K562 (cell line): ENCODE results near the gene IFNA14. TPM values are rescaled to one million over a fixed set of nuclear protein-coding genes. Genes with fewer than 3 reads are reported as not detected.

ENCODE experiments used
- ATAC-seq: fragments of 200-7000 bp; cut with Tn5 transposase; 3 replicates; pipeline ENCODE4 v1.9.1; 2020; ENCODE audit warnings: moderate library complexity
- BruUV-seq: library from RNA; stranded (reverse); fragments of 400-500 nt; replicated peaks from 2 replicates; lab custom pipeline; 2021; lab: Mats Ljungman, UMichigan
- CTCF ChIA-PET: fragments of 300-600 bp; formaldehyde crosslinking; extraction: SDS; loops from one replicate; lab custom pipeline; 2021; ENCODE audit warnings: low intra/inter-chr PET ratio; lab: Yijun Ruan, JAX
- POLR2A ChIA-PET: fragments of 300-600, 350-650 bp; sonication (Branson Sonifier 250); formaldehyde crosslinking; extraction: SDS; loops from one replicate; lab custom pipeline; 2021; ENCODE audit warnings: antibody characterized with exemption, inconsistent platforms; lab: Yijun Ruan, JAX
- DNase-seq, 4 experiments: peaks; one replicate each; pipeline versions ENCODE4 v3.0.0 to v3.0.0-alpha.2; 2011 to 2018; ENCODE audit warnings: low spot score in 3 of 4, mixed read lengths in 3 of 4; ENCODE audit errors: extremely low read depth in 1 of 4
- FAIRE-seq: peaks from 2 replicates; lab custom pipeline; 2011; peaks lifted over from hg19 to GRCh38; lab: Jason Lieb, UNC
- H2AFZ ChIP-seq: 2 replicates; pipeline ENCODE4 v1.6.0; 2011; ENCODE audit warnings: low read depth, low read length, control low read depth, inconsistent platforms
- H3K27ac ChIP-seq: fragments of 200-600 bp; 3 replicates; pipeline ENCODE4 v1.8.0; 2011; ENCODE audit warnings: low read depth, mild to moderate bottlenecking, control low read depth, inconsistent platforms, low read length, moderate library complexity, mixed read lengths; ENCODE audit errors: extremely low read depth
- H3K27me3 ChIP-seq, 2 experiments: fragments of 300-600 bp in 1 of 2; 2 replicates in 1 of 2; 3 replicates in 1 of 2; pipeline versions ENCODE4 v1.6.0 to v1.8.0; 2011; ENCODE audit warnings: inconsistent platforms in 2 of 2, low read length in 2 of 2, mild to moderate bottlenecking in 1 of 2, mixed read lengths in 1 of 2, moderate library complexity in 1 of 2; ENCODE audit not compliant: control insufficient read depth in 2 of 2, insufficient read depth in 2 of 2
- H3K36me3 ChIP-seq: fragments of 300-600 bp; 3 replicates; pipeline ENCODE4 v1.8.0; 2011; ENCODE audit warnings: mild to moderate bottlenecking, low read length, inconsistent platforms; ENCODE audit not compliant: control insufficient read depth, insufficient read depth
- H3K4me1 ChIP-seq, 2 experiments: fragments of 200-600 bp in 1 of 2; replicated peaks in 1 of 2; 2 replicates in 1 of 2; 3 replicates in 1 of 2; pipeline versions ENCODE4 v1.5.1 to v1.8.0; 2011; ENCODE audit warnings: inconsistent platforms in 2 of 2, low read length in 2 of 2, mild to moderate bottlenecking in 1 of 2, mixed read lengths in 1 of 2, moderate library complexity in 1 of 2; ENCODE audit not compliant: control insufficient read depth in 2 of 2, insufficient read depth in 2 of 2
- H3K4me2 ChIP-seq: 2 replicates; pipeline ENCODE4 v1.6.1; 2011; ENCODE audit warnings: low read length, control low read depth, inconsistent platforms, mixed read lengths; ENCODE audit not compliant: insufficient read depth
- H3K4me3 ChIP-seq: fragments of 200-600 bp; sonication (generic), shearing (Covaris generic); 2 replicates; pipeline ENCODE4 v1.5.1; 2016; ENCODE audit warnings: control low read depth, inconsistent platforms
- H3K79me2 ChIP-seq: fragments of 200-600 bp; 3 replicates; pipeline ENCODE4 v1.8.0; 2011; ENCODE audit warnings: low read length, inconsistent platforms; ENCODE audit not compliant: control insufficient read depth, insufficient read depth
- H3K9ac ChIP-seq, 2 experiments: 2 replicates each; pipeline versions ENCODE4 v1.6.0 to v1.6.1; 2011; ENCODE audit warnings: low read depth in 2 of 2, low read length in 2 of 2, control low read depth in 1 of 2, inconsistent platforms in 1 of 2, mild to moderate bottlenecking in 1 of 2, mixed read lengths in 1 of 2; ENCODE audit not compliant: insufficient read depth in 1 of 2
- H3K9me1 ChIP-seq: one replicate; pipeline ENCODE4 v1.6.0; 2011; ENCODE audit warnings: inconsistent platforms, mild to moderate bottlenecking, low read length, moderate library complexity; ENCODE audit not compliant: control insufficient read depth, insufficient read depth
- H3K9me3 ChIP-seq: replicated peaks from 2 replicates; pipeline ENCODE4 v1.5.1; 2011; ENCODE audit warnings: low read depth, low read length, inconsistent platforms; ENCODE audit not compliant: control insufficient read depth, insufficient read depth
- H4K20me1 ChIP-seq: replicated peaks from 2 replicates; pipeline ENCODE4 v1.6.1; 2011; ENCODE audit warnings: low read length, inconsistent platforms, mixed read lengths; ENCODE audit not compliant: control insufficient read depth, insufficient read depth
- ARHGAP35 ChIP-seq: fragments of 450-650 bp; IDR thresholded peaks from 2 replicates; pipeline ENCODE4 v1.6.1; 2018; ENCODE audit not compliant: partially characterized antibody
- ARID3B ChIP-seq: fragments of 250-450 bp; sonication (Bioruptor Pico); IDR thresholded peaks from 2 replicates; pipeline ENCODE4 v1.4.0; 2020; ENCODE audit warnings: borderline replicate concordance
- BRF1 ChIP-seq: IDR thresholded peaks from 3 replicates; pipeline ENCODE4 v1.6.1; 2011; ENCODE audit warnings: borderline replicate concordance, mild to moderate bottlenecking; ENCODE audit not compliant: insufficient read length; ENCODE audit errors: extremely low read depth
- CHD4 ChIP-seq: fragments of 200-600 bp; sonication (generic); IDR thresholded peaks from 3 replicates; pipeline ENCODE4 v1.6.1; 2012; ENCODE audit warnings: low read depth, mild to moderate bottlenecking, mixed read lengths, low read length, inconsistent platforms; ENCODE audit not compliant: insufficient read depth, insufficient replicate concordance, poor library complexity, severe bottlenecking
- ETV6 ChIP-seq, 3 experiments: fragments of 150-350 bp in 1 of 3; sonication (generic) in 1 of 3; formaldehyde crosslinking in 1 of 3; IDR thresholded peaks; 2 replicates each; pipeline versions ENCODE4 v1.6.1 to v1.8.0; 2014 to 2022; ENCODE audit warnings: borderline replicate concordance in 2 of 3, low read depth in 2 of 3, antibody characterized with exemption in 1 of 3, low read length in 1 of 3, mild to moderate bottlenecking in 1 of 3, missing genetic modification reagents in 1 of 3
- HNRNPUL1 ChIP-seq: fragments of 200-400 bp; formaldehyde crosslinking; IDR thresholded peaks from 2 replicates; pipeline ENCODE4 v1.6.1; 2017; ENCODE audit warnings: low read length
- IRF2 ChIP-seq: sonication (generic); formaldehyde crosslinking; IDR thresholded peaks from 2 replicates; pipeline ENCODE4 v1.8.1; 2022; ENCODE audit warnings: mild to moderate bottlenecking, missing genetic modification reagents
- MAFK ChIP-seq: IDR thresholded peaks from 2 replicates; pipeline ENCODE4 v1.6.1; 2011; ENCODE audit warnings: low read length, improper control_type of control experiment
- NCOA1 ChIP-seq: fragments of 450-650 bp; IDR thresholded peaks from 2 replicates; pipeline ENCODE4 v1.6.1; 2016; ENCODE audit warnings: low read depth
- NFE2L1 ChIP-seq: fragments of 450-650 bp; IDR thresholded peaks from 2 replicates; pipeline ENCODE4 v1.6.1; 2016; ENCODE audit warnings: missing genetic modification characterization, low read depth, mild to moderate bottlenecking, missing compliant biosample characterization, moderate library complexity, borderline replicate concordance
- SMAD4 ChIP-seq: fragments of 250-450 bp; sonication (Bioruptor Pico); conservative IDR thresholded peaks from 2 replicates; pipeline ENCODE4 v1.8.0; 2021; ENCODE audit warnings: inconsistent platforms, mild to moderate bottlenecking, moderate library complexity
- ZNF41 ChIP-seq: fragments of 250-450 bp; sonication (Bioruptor Pico); conservative IDR thresholded peaks from 2 replicates; pipeline ENCODE4 v1.4.0; 2020; ENCODE audit warnings: mild to moderate bottlenecking
- ZNF766 ChIP-seq: fragments of 200-800 bp; sonication (Bioruptor generic); conservative IDR thresholded peaks from 2 replicates; pipeline ENCODE4 v1.6.1; 2016; ENCODE audit warnings: missing genetic modification characterization, missing compliant biosample characterization
- ZNF785 ChIP-seq: fragments of 250-450 bp; sonication (Bioruptor Pico); IDR thresholded peaks from 2 replicates; pipeline ENCODE4 v1.4.0; 2020; ENCODE audit warnings: mild to moderate bottlenecking
- ZSCAN29 ChIP-seq: fragments of 450-650 bp; IDR thresholded peaks from 2 replicates; pipeline ENCODE4 v1.6.1; 2017
- WGBS: fragments of 100-300 bp; shearing (Covaris generic); methylation state at CpG from one replicate; pipeline ENCODE4 v1.1.6; 2016; ENCODE audit warnings: low coverage, mixed read lengths; ENCODE audit not compliant: insufficient coverage; ENCODE audit errors: missing lambda C conversion rate; 5-methylcytosine and 5-hydroxymethylcytosine counted together
- in situ Hi-C: fragments of 300-500 bp; cut with MboI; formaldehyde crosslinking; loops from 4 replicates; pipeline ENCODE4 v1.15.0; 2018; ENCODE audit warnings: inconsistent platforms, mixed read lengths
- intact Hi-C: fragments of 100-400 bp; cut with micrococcal nuclease; formaldehyde crosslinking; loops from 2 replicates; pipeline ENCODE4 v1.14.2; 2022
- polyA plus RNA-seq, 8 experiments: library from polyadenylated mRNA; depleted of rRNA in 4 of 8; stranded (reverse) in 5 of 8; unstranded in 3 of 8; fragments of >200 nt; fragmentation: Nextera tagmentation in 2 of 8; fragmentation: Illumina TruSeq in 1 of 8; extraction: Ambion mirVana in 2 of 8; extraction: Trizol in 1 of 8; gene quantifications; 2 replicates each; pipeline versions ENCODE4 v1.2.1 to v1.2.3, GENCODE V29; 2011 to 2014; ENCODE audit warnings: inconsistent platforms in 1 of 8, missing spikeins in 1 of 8
- total RNA-seq, 7 experiments: library from RNA; depleted of rRNA in 6 of 7; stranded (reverse); fragments of >200 nt in 6 of 7; fragmentation: Illumina TruSeq in 2 of 7; extraction: Trizol in 2 of 7; gene quantifications; 2 replicates each; pipeline versions ENCODE4 v1.2.1 to v1.2.3, GENCODE V29; 2011 to 2021; ENCODE audit warnings: low replicate concordance in 1 of 7

The IFNA14 gene
- total and polyA plus RNA-seq, 9 of the 15 experiments (the other 6 are each of a cell fraction or from before 2014, with no cell fraction given): not detected

DNA sequence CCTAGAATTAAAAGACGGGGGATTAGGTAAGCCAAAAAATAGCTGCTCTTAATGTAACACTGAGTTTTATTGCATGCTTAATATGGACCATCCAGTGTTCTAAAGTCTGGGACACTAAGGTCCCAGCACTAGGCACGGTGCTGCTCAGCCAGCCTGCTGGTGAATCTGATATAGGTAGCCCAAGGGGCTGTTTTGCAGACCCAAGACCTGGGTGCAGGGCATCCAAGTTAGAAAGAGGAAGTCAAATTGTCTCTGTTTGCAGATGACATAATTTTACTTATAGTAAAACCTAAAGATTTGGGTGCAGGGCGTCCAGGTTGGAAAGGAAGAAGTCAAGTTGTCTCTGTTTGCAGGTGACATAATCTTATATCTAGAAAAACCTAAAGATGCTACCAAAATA is 47.5 kb upstream of the IFNA14 start (continued):
- TF ChIP-seq CHD4 (no peak), ZNF766 (CRISPR knock-in tag) (no peak)
- TF ChIP-seq, all 486 proteins: peak for 0

DNA sequence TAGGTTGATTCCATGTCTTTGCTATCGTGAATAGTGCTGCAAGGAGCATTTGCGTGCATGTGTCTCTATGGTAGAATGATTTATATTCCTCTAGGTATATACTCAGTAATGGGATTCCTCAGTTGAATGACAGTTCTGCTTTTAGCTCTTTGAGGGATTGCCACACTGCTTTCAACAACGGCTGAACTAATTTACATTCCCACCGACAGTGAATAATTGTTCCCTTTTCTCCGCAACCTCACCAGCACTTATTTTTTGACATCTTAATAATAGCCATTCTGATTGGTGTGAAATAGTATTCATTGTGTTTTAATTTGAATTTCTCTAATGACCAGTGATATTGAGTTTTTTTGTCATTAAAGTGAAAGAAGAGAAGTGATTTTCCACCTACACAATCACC is 46.9 kb upstream of the IFNA14 start:
- WGBS: no CpG with 5 or more reads among the region's 5 CpGs
- Histone ChIP-seq H3K79me2 (no peaks in the 10 kb centered on the region), H3K36me3 (no peaks in the 10 kb centered on the region), H3K4me2 (no peak overlapping the region), H4K20me1 (no peaks in the 10 kb centered on the region), H3K27me3 (no peaks in the 10 kb centered on the region), H3K27ac (no peak overlapping the region), H2AFZ (no peak overlapping the region), H3K9ac (no peak overlapping the region), H3K4me1 (no peaks in the 10 kb centered on the region), H3K9me3 (no peaks in the 10 kb centered on the region), H3K9me1 (no peaks in the 10 kb centered on the region), H3K4me3 (no peak overlapping the region)
- POLR2A ChIA-PET: no interaction called here
- no TSS peak for BruUV-seq
- CTCF ChIA-PET: no interaction called here
- ATAC-seq (no peak), FAIRE-seq (no peak), DNase-seq (no peak)
- in situ Hi-C loops (no loop called here), intact Hi-C loops (no loop called here)
- no peak for TF ChIP-seq IRF2 (CRISPR knock-in tag)

DNA sequence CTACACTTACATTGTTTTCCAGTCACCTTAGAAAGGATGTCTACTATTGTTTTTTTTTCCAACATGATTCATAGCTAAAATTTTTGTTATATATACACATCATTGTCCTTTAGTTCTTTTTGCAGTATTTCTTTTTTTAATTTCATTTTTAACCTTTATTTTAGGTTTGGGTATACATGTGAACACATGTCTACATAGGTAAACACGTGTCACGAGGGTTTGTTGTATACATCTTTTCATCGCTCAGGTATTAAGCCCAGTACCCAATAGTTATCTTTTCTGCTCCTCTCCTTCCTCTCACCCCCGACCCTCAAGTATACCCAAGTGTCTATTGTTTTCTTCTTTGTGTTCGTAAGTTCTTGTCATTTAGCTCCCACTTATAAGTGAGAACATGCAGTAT is 46.3 kb upstream of the IFNA14 start:
- ChIA-PET CTCF (no interaction called here), POLR2A (no interaction called here)
- Histone ChIP-seq H3K4me3 (no peak overlapping the region), H3K9me3 (no peaks in the 10 kb centered on the region), H3K9ac (no peak overlapping the region), H3K4me1 (no peaks in the 10 kb centered on the region), H3K36me3 (no peaks in the 10 kb centered on the region), H3K9me1 (no peaks in the 10 kb centered on the region), H2AFZ (no peak overlapping the region), H3K27ac (no peak overlapping the region), H3K27me3 (no peaks in the 10 kb centered on the region), H3K4me2 (no peak overlapping the region), H3K79me2 (no peaks in the 10 kb centered on the region), H4K20me1 (no peaks in the 10 kb centered on the region)
- intact Hi-C loops: no loop called here
- no peak for DNase-seq
- BruUV-seq: no TSS peak
- no peak for FAIRE-seq
- ATAC-seq: no peak
- WGBS: no CpG with 5 or more reads among the region's 5 CpGs
- in situ Hi-C loops: no loop called here
- no peak for TF ChIP-seq ETV6 (IDR thresholded peaks at IDR 0.05; ENCODE audit: borderline replicate concordance in 1 of 2, low read depth in 2 of 2, low read length in 1 of 2)
- no peak for TF ChIP-seq ETV6 (CRISPR knock-in tag; IDR thresholded peaks at IDR 0.05; ENCODE audit: borderline replicate concordance)
- no peak for TF ChIP-seq ARHGAP35
- no peak for TF ChIP-seq ZSCAN29
- TF ChIP-seq NCOA1: no peak
- TF ChIP-seq MAFK: no peak
- no peak for TF ChIP-seq HNRNPUL1
- no peak for TF ChIP-seq ARID3B
- TF ChIP-seq ZNF41 (CRISPR knock-in tag): no peak
- no peak for TF ChIP-seq BRF1
- no peak for TF ChIP-seq ZNF785
- no peak for TF ChIP-seq SMAD4
- TF ChIP-seq NFE2L1 (tag): no peak
